PC-9 (cell line): ENCODE data around the gene ALDH2. TPM values are rescaled to one million over a fixed set of nuclear protein-coding genes. Genes with fewer than 3 reads are reported as not detected.

ENCODE experiments used
- BruUV-seq: library from RNA; stranded (reverse); fragments of 400-500 nt; replicated peaks from 2 replicates; lab custom pipeline; 2021; lab: Mats Ljungman, UMichigan
- CTCF ChIA-PET: fragments of 300-600 bp; sonication (Branson Sonifier 250); formaldehyde crosslinking; loops from one replicate; lab custom pipeline; 2022; ENCODE audit warnings: antibody characterized with exemption; lab: Charles Lee
- POLR2A ChIA-PET: fragments of 300-600 bp; sonication (Branson Sonifier 250); formaldehyde crosslinking; loops from one replicate; lab custom pipeline; 2022; ENCODE audit warnings: antibody characterized with exemption; ENCODE audit not compliant: unreplicated experiment; lab: Charles Lee
- DNase-seq, 2 experiments: peaks; one replicate each; pipeline versions ENCODE4 v3.0.0 to v3.0.0-alpha.2; 2015 to 2022; ENCODE audit warnings: mixed read lengths in 1 of 2
- H2AFZ ChIP-seq: fragments of 200-600 bp; sonication (generic); 2 replicates; pipeline ENCODE4 v1.8.1; 2017; ENCODE audit warnings: antibody characterized with exemption
- H3F3A ChIP-seq: fragments of 200-600 bp; sonication (generic); 2 replicates; pipeline ENCODE4 v1.8.1; 2017; ENCODE audit warnings: antibody characterized with exemption, mild to moderate bottlenecking, low read depth; ENCODE audit not compliant: insufficient read depth
- H3K27ac ChIP-seq: fragments of 200-600 bp; sonication (generic); 2 replicates; pipeline ENCODE4 v1.6.1; 2016; ENCODE audit warnings: mixed run types
- H3K27me3 ChIP-seq: fragments of 200-600 bp; sonication (generic); 2 replicates; pipeline ENCODE4 v1.6.1; 2016; ENCODE audit warnings: low read depth, mixed run types; ENCODE audit not compliant: insufficient read depth
- H3K36me3 ChIP-seq: fragments of 200-600 bp; sonication (generic); 2 replicates; pipeline ENCODE4 v1.6.1; 2016; ENCODE audit warnings: low read depth, mixed run types
- H3K4me1 ChIP-seq: fragments of 200-600 bp; sonication (generic); replicated peaks from 2 replicates; pipeline ENCODE4 v1.6.1; 2016; ENCODE audit warnings: mixed run types; ENCODE audit not compliant: insufficient read depth
- H3K4me2 ChIP-seq: fragments of 200-600 bp; sonication (generic); 2 replicates; pipeline ENCODE4 v1.6.1; 2017; ENCODE audit warnings: mixed run types
- H3K4me3 ChIP-seq: fragments of 200-600 bp; sonication (generic); 2 replicates; pipeline ENCODE4 v1.6.1; 2016; ENCODE audit warnings: mixed run types
- H3K79me2 ChIP-seq: fragments of 200-600 bp; sonication (generic); 2 replicates; pipeline ENCODE4 v1.6.1; 2017; ENCODE audit warnings: low read depth, mixed run types
- H3K9me2 ChIP-seq: fragments of 200-600 bp; sonication (generic); 2 replicates; pipeline ENCODE4 v1.8.1; 2017; ENCODE audit warnings: mild to moderate bottlenecking; ENCODE audit not compliant: insufficient read depth
- H3K9me3 ChIP-seq: fragments of 200-600 bp; sonication (generic); 2 replicates; pipeline ENCODE4 v1.8.1; 2016; ENCODE audit warnings: low read depth; ENCODE audit not compliant: insufficient read depth
- H4K20me1 ChIP-seq: fragments of 200-600 bp; sonication (generic); 2 replicates; pipeline ENCODE4 v1.8.1; 2017; ENCODE audit not compliant: insufficient read depth
- CTCF ChIP-seq: fragments of 200-600 bp; sonication (generic); conservative IDR thresholded peaks from 2 replicates; pipeline ENCODE4 v1.6.1; 2017; ENCODE audit warnings: mixed run types, antibody characterized with exemption, mild to moderate bottlenecking, moderate library complexity
- EZH2 ChIP-seq: fragments of 200-600 bp; sonication (generic); IDR thresholded peaks from 2 replicates; pipeline ENCODE4 v1.8.0; 2017; ENCODE audit warnings: antibody characterized with exemption, low read depth
- intact Hi-C: fragments of 100-400 bp; cut with micrococcal nuclease; formaldehyde crosslinking; loops from one replicate; pipeline ENCODE4 v1.10.0; 2022; ENCODE audit not compliant: unreplicated experiment
- total RNA-seq: library from RNA; stranded (reverse); gene quantifications from 2 replicates; pipeline ENCODE4 v1.2.3, GENCODE V29; 2021

Gene ALDH2
- total RNA-seq, 1 experiment from 2014 or later: 38.9 TPM

- H3K4me3 ChIP-seq: no peak overlapping the region
- H3K4me1 ChIP-seq: no peaks in the 10 kb centered on the region
- no peaks in the 10 kb centered on the region for H3K9me2 ChIP-seq
- ChIA-PET POLR2A (no interaction called here), CTCF (interaction anchor here (0.7 kb wide), 1 partner anchor 824 kb away, joined by 5 read pairs; no protein-coding TSS in a partner anchor)
- no peaks in the 10 kb centered on the region for H4K20me1 ChIP-seq
- H3K4me2 ChIP-seq: no peak overlapping the region
- TF ChIP-seq CTCF (no peak), EZH2 (no peak)
- no peaks in the 10 kb centered on the region for H3K9me3 ChIP-seq
- no peak overlapping the region for H3K27ac ChIP-seq
- no peak overlapping the region for H2AFZ ChIP-seq
- BruUV-seq: no TSS peak
- no peaks in the 10 kb centered on the region for H3K79me2 ChIP-seq
- intact Hi-C loops: no loop called here
- H3K36me3 ChIP-seq: no peaks in the 10 kb centered on the region
- no peak for DNase-seq
- no peaks in the 10 kb centered on the region for H3K27me3 ChIP-seq
- no peaks in the 10 kb centered on the region for H3F3A ChIP-seq
These were observed 39.6 kb downstream of the ALDH2 start for GRCh38 chr12:111806304-111806703.

- no peaks in the 10 kb centered on the region for H3K27me3 ChIP-seq
- H3K36me3 ChIP-seq: no peaks in the 10 kb centered on the region
- ChIA-PET POLR2A (interaction anchor here (0.6 kb wide), 1 partner anchor 809 kb away, joined by 9 read pairs; no protein-coding TSS in a partner anchor), CTCF (no interaction called here)
- TF ChIP-seq EZH2 (no peak), CTCF (no peak)
- H3K9me3 ChIP-seq: no peaks in the 10 kb centered on the region
- intact Hi-C loops: no loop called here
- no peaks in the 10 kb centered on the region for H4K20me1 ChIP-seq
- H3K27ac ChIP-seq: no peak overlapping the region
- no peak overlapping the region for H3K4me2 ChIP-seq
- no peak for DNase-seq
- no peak overlapping the region for H2AFZ ChIP-seq
- no peaks in the 10 kb centered on the region for H3K9me2 ChIP-seq
- BruUV-seq: no TSS peak
- H3K4me3 ChIP-seq: no peak overlapping the region
- H3K4me1 ChIP-seq: no peaks in the 10 kb centered on the region
- peaks cover 1% of the 10 kb centered on the region; the same call in 1 of the 2 replicates for H3F3A ChIP-seq
- no peaks in the 10 kb centered on the region for H3K79me2 ChIP-seq
These were observed 40.5 kb downstream of the ALDH2 start for GRCh38 chr12:111807232-111807631.

GRCh38 chr12:111812881-111813741, 46.4 kb downstream of the ALDH2 start:
- Histone ChIP-seq H3K27ac (no peak overlapping the region), H3K4me2 (peak overlapping the region; percentile 10; the same call in 1 of the 2 replicates), H3F3A (peaks cover 9% of the 10 kb centered on the region; the same call in 1 of the 2 replicates), H2AFZ (no peak overlapping the region), H3K79me2 (no peaks in the 10 kb centered on the region), H3K9me2 (no peaks in the 10 kb centered on the region), H3K9me3 (no peaks in the 10 kb centered on the region), H3K4me3 (no peak overlapping the region), H3K4me1 (no peaks in the 10 kb centered on the region), H4K20me1 (no peaks in the 10 kb centered on the region), H3K36me3 (no peaks in the 10 kb centered on the region), H3K27me3 (peaks cover 4% of the 10 kb centered on the region; the same call in 1 of the 2 replicates)
- CTCF ChIA-PET: interaction anchor here (0.5 to 1.6 kb wide), 8 partner anchors 13 to 593 kb away, joined by 3 to 14 read pairs (median 4); partner anchors contain the start of gene MAPKAPK5
- POLR2A ChIA-PET: interaction anchor here (0.5 kb wide), 1 partner anchor 610 kb away, joined by 3 read pairs; no protein-coding TSS in a partner anchor
- no peak for TF ChIP-seq EZH2
- peak; percentile 84 for TF ChIP-seq CTCF
- BruUV-seq: no TSS peak
- peak; percentile 59 to 69 for DNase-seq
- intact Hi-C loops: loop anchor here (1.0 to 5.0 kb wide), 3 partner anchors 60 to 416 kb away; partner anchors contain the start of gene ACAD10
